SIG-M5 treated with dmso at 0.1 percent for 504 hours (cell line): ENCODE data around the gene CNTNAP2.
"Not testable (repeated sequence)": the region's sequence is repeated elsewhere in the genome, so short reads cannot be mapped to it uniquely, and the experiment has no call there.

Experiments used
- DNase-seq: peaks from one replicate; lab custom pipeline; 2025; ENCODE audit not compliant: unreplicated experiment; lab: John Stamatoyannopoulos, UW

Gene CNTNAP2

GRCh38 chr7:148397551-148397950, 2280.9 kb downstream of the CNTNAP2 start:
- DNase-seq, result no peak

- DNase-seq, result no peak
These were observed 2281.4 kb downstream of the CNTNAP2 start for GRCh38 chr7:148397985-148398384.

GRCh38 chr7:148398844-148399365, 2282.3 kb downstream of the CNTNAP2 start:
- no peak for DNase-seq

- DNase-seq, result no peak
These were observed 2283.5 kb downstream of the CNTNAP2 start for GRCh38 chr7:148400101-148400500.

- DNase-seq, result peak; percentile 6
These were observed 2285.6 kb downstream of the CNTNAP2 start for GRCh38 chr7:148402159-148402558.

GRCh38 chr7:148403466-148403993, 2286.9 kb downstream of the CNTNAP2 start:
- no peak for DNase-seq

GRCh38 chr7:148408307-148408706, 2291.7 kb downstream of the CNTNAP2 start:
- DNase-seq, result no peak

- no peak for DNase-seq
These were observed 2294.3 kb downstream of the CNTNAP2 start for GRCh38 chr7:148410905-148411304.

GRCh38 chr7:148412691-148413090, 2296.1 kb downstream of the CNTNAP2 start:
- no peak for DNase-seq

- no peak for DNase-seq
These were observed 2303.5 kb downstream of the CNTNAP2 start for GRCh38 chr7:148419856-148420832.

- DNase-seq, result no peak
These were observed 2305.4 kb downstream of the CNTNAP2 start for GRCh38 chr7:148422030-148422429.

GRCh38 chr7:148426393-148426792, 2309.8 kb downstream of the CNTNAP2 start:
- not testable (repeated sequence) for DNase-seq

GRCh38 chr7:148430690-148431089, 2314.1 kb downstream of the CNTNAP2 start:
- DNase-seq, result not testable (repeated sequence)

- DNase-seq, result no peak
These were observed 2317.1 kb downstream of the CNTNAP2 start for GRCh38 chr7:148433521-148434180.

GRCh38 chr7:148434181-148434757, 2317.7 kb downstream of the CNTNAP2 start:
- no peak for DNase-seq

- DNase-seq, result no peak
These were observed 2318.3 kb downstream of the CNTNAP2 start for GRCh38 chr7:148434887-148435286.

- no peak for DNase-seq
These were observed 2319.1 kb downstream of the CNTNAP2 start for GRCh38 chr7:148435715-148436114.

- no peak for DNase-seq
These were observed 2319.5 kb downstream of the CNTNAP2 start for GRCh38 chr7:148436135-148436534.

- no peak for DNase-seq
These were observed 2320.0 kb downstream of the CNTNAP2 start for GRCh38 chr7:148436571-148436970.

- no peak for DNase-seq
These were observed 2320.4 kb downstream of the CNTNAP2 start for GRCh38 chr7:148437043-148437442.

- no peak for DNase-seq
These were observed 2325.6 kb downstream of the CNTNAP2 start for GRCh38 chr7:148442141-148442655.
